ENCODE data around the gene KRT20. TPM values are rescaled to one million over a fixed set of nuclear protein-coding genes. Genes with fewer than 3 reads are reported as not detected.

KRT20 gene
- total RNA-seq, 1 experiment from 2014 or later: not detected

GRCh38 chr17:40850293-40850972 lies 34.6 kb downstream of the KRT20 start:
- Histone ChIP-seq H3K36me3 (replicated peaks; ENCODE audit: control insufficient read depth, insufficient read depth, low read length) (no peaks in the 10 kb centered on the region), H3K4me3 (ENCODE audit: insufficient read depth, low read depth, low read length) (no peak overlapping the region), H3K27me3 (ENCODE audit: control insufficient read depth, insufficient read depth, low read length) (peaks cover 2% of the 10 kb centered on the region; the same call in 1 of the 2 replicates)
- no peak for DNase-seq

DNA sequence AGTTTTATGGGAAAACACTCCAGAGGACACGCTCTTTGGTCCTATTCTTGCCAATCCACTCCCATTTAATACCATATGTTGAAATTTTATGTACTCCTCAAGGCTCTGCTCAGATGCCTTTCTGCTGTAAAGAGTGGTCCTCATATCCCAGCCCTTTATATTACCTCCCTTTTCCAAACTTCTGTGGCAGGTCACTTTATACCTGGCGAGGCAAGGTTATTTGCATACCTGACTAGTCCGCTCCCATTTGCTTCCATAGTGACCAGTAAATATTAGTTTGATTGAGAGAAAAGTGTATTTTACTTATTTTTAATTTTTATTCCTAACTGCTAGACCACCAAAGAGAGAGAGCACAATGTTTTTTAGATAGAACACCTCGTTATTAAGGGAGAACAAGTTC lies 35.3 kb downstream of the KRT20 start:
- peaks cover 2% of the 10 kb centered on the region; the same call in 1 of the 2 replicates for H3K27me3 ChIP-seq (ENCODE audit: control insufficient read depth, insufficient read depth, low read length)
- no peak for DNase-seq

GRCh38 chr17:40848583-40849235 lies 36.3 kb downstream of the KRT20 start:
- H3K27me3 ChIP-seq (ENCODE audit: control insufficient read depth, insufficient read depth, low read length): peaks cover 2% of the 10 kb centered on the region; the same call in 1 of the 2 replicates
- no peak for DNase-seq
- no peak overlapping the region for H3K4me3 ChIP-seq (ENCODE audit: insufficient read depth, low read depth, low read length)
- no peaks in the 10 kb centered on the region for H3K36me3 ChIP-seq (replicated peaks; ENCODE audit: control insufficient read depth, insufficient read depth, low read length)

More for the DNA sequence above, 35.3 kb downstream of the KRT20 start:
- H3K4me3 ChIP-seq (ENCODE audit: insufficient read depth, low read depth, low read length): no peak overlapping the region
- H3K36me3 ChIP-seq (replicated peaks; ENCODE audit: control insufficient read depth, insufficient read depth, low read length): no peaks in the 10 kb centered on the region

DNA sequence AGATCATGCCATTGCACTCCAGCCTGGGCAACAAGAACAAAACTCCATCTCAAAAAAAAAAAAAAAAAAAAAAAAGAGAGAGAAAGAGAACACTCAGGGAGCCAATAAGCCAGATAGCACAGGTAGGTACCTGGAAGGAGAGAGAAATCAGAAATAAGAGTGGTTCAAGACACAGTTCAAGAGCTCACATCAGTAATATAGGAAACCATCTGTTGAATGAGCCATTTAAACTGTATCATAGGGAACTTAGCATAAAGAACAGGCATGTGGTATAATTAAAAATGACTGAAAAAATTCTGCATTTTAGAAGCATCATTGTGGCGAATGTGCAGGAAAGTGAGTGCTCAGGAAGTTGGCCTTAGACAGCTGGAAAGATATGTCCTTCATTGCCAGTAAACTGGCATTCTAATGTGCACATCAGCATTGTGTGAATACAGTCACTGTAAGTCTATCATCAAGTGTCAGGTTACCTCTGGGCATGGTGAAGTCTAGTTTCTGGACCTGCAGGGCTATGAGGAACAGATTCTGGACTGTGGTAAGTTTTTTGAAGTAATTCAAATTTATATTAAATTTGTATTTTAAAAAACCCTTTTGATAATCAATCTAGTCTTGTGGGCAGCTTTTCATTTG lies 38.4 kb downstream of the KRT20 start:
- Histone ChIP-seq H3K4me3 (ENCODE audit: insufficient read depth, low read depth, low read length) (no peak overlapping the region), H3K27me3 (ENCODE audit: control insufficient read depth, insufficient read depth, low read length) (peaks cover 9% of the 10 kb centered on the region; the same call in 1 of the 2 replicates), H3K36me3 (replicated peaks; ENCODE audit: control insufficient read depth, insufficient read depth, low read length) (no peaks in the 10 kb centered on the region)
- no peak for DNase-seq

- no peak for DNase-seq
- no peak overlapping the region for H3K4me3 ChIP-seq (ENCODE audit: insufficient read depth, low read depth, low read length)
- no peaks in the 10 kb centered on the region for H3K36me3 ChIP-seq (replicated peaks; ENCODE audit: control insufficient read depth, insufficient read depth, low read length)
- peaks cover 15% of the 10 kb centered on the region; the same call in 1 of the 2 replicates for H3K27me3 ChIP-seq (ENCODE audit: control insufficient read depth, insufficient read depth, low read length)
Observed at GRCh38 chr17:40844671-40845107, 40.4 kb downstream of the KRT20 start.

DNA sequence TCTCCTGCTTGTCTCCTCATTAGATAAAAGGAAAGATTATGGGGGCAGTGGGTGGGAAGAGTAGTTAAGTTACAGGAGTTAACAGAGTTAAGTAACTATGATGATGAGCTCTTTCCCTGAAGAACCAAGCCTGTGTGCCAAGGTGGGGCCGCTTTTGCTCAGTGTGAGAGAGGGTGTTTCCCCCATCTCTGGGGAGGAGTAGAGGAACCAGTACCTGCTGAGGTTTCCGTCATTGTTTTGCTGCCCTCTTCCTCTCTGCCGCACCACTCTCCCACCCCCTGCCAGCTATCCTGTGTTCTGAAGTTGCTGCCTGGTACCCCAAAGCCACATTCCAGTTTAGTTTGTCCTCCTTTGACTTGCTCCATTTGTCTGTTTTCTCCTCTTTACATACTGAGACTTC lies 41.8 kb downstream of the KRT20 start:
- Histone ChIP-seq H3K27me3 (ENCODE audit: control insufficient read depth, insufficient read depth, low read length) (peaks cover 27% of the 10 kb centered on the region), H3K36me3 (replicated peaks; ENCODE audit: control insufficient read depth, insufficient read depth, low read length) (no peaks in the 10 kb centered on the region), H3K4me3 (ENCODE audit: insufficient read depth, low read depth, low read length) (no peak overlapping the region)
- no peak for DNase-seq

GRCh38 chr17:40841246-40841645 lies 43.8 kb downstream of the KRT20 start:
- Histone ChIP-seq H3K36me3 (replicated peaks; ENCODE audit: control insufficient read depth, insufficient read depth, low read length) (no peaks in the 10 kb centered on the region), H3K4me3 (ENCODE audit: insufficient read depth, low read depth, low read length) (no peak overlapping the region), H3K27me3 (ENCODE audit: control insufficient read depth, insufficient read depth, low read length) (peaks cover 32% of the 10 kb centered on the region)
- no peak for DNase-seq

GRCh38 chr17:40839194-40839593 lies 45.8 kb downstream of the KRT20 start:
- DNase-seq: no peak
- no peaks in the 10 kb centered on the region for H3K36me3 ChIP-seq (replicated peaks; ENCODE audit: control insufficient read depth, insufficient read depth, low read length)
- peaks cover 43% of the 10 kb centered on the region for H3K27me3 ChIP-seq (ENCODE audit: control insufficient read depth, insufficient read depth, low read length)
- no peak overlapping the region for H3K4me3 ChIP-seq (ENCODE audit: insufficient read depth, low read depth, low read length)

DNA sequence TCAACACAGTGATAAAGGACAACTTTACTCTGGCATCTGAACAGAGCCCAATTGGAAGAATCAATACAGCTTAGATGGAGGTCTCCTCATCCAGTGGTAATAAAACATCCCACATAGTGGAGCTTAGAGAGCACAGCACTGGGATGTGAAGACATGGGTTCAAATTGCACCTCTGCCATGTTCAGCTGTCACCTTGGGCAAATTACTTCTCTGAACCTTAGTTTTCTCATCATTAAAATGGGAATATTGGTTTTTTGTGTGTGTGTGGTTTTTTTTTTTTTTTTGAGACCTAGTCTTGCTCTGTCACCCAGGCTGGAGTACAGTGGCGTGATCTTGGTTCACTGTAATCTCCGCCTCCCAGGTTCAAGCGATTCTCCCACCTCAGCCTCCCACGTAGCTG lies 49.0 kb downstream of the KRT20 start:
- no peak overlapping the region for H3K4me3 ChIP-seq (ENCODE audit: insufficient read depth, low read depth, low read length)
- DNase-seq: no peak
- peaks cover 59% of the 10 kb centered on the region for H3K27me3 ChIP-seq (ENCODE audit: control insufficient read depth, insufficient read depth, low read length)
- no peaks in the 10 kb centered on the region for H3K36me3 ChIP-seq (replicated peaks; ENCODE audit: control insufficient read depth, insufficient read depth, low read length)

GRCh38 chr17:40833882-40834281 lies 51.2 kb downstream of the KRT20 start:
- DNase-seq: no peak
- Histone ChIP-seq H3K36me3 (replicated peaks; ENCODE audit: control insufficient read depth, insufficient read depth, low read length) (no peaks in the 10 kb centered on the region), H3K27me3 (ENCODE audit: control insufficient read depth, insufficient read depth, low read length) (peaks cover 56% of the 10 kb centered on the region), H3K4me3 (ENCODE audit: insufficient read depth, low read depth, low read length) (no peak overlapping the region)

DNA sequence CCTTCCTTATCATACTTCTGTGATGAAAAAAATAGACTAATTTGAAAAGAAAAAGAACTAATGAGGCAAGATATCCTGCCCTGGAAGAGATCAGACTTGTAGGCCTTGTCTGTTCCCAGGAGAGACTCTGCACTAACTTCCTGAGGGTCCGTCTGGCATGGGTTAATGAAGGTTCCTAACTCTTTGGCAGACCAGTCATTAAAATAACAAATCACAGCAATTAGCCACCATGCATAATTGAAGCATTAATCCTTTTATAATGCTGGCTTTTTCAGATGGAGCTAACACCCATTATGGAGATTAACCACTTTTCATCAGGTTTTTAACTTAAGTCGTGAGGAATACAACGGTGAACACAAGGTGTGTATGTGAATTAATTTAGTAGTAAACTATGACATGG lies 52.2 kb downstream of the KRT20 start:
- Histone ChIP-seq H3K36me3 (replicated peaks; ENCODE audit: control insufficient read depth, insufficient read depth, low read length) (no peaks in the 10 kb centered on the region), H3K4me3 (ENCODE audit: insufficient read depth, low read depth, low read length) (no peak overlapping the region), H3K27me3 (ENCODE audit: control insufficient read depth, insufficient read depth, low read length) (peaks cover 51% of the 10 kb centered on the region)
- DNase-seq: peak; percentile 14

DNA sequence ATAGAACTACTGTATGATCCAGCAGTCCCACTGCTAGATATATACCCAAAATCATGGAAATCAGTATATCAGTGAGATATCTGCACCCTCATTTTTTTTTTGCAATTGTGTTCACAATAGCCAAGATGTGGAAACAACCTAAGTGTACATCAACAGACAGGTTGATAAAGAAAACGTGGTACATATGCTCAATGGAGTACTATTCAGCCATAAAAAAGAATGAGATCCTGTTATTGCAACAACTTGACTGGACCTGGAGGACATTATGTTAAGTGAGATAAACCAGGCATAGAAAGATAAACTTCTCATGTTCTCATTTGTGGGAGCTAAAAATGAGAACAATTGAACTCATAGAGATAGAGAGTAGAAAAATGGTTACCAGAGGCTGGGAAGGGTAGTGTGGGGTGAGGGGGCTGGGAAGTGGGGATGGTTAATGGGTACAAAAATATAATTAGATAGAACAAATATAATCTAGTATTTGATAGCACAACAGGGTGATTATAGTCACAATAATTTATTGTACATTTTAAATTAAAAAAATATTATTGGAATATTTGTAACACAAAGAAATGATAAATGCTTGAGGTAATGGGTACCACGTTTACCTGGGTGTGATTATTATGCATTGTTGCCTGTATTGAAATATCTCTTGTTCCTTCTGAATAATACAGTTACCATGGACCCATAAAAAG lies 54.8 kb downstream of the KRT20 start:
- H3K36me3 ChIP-seq (replicated peaks; ENCODE audit: control insufficient read depth, insufficient read depth, low read length): no peaks in the 10 kb centered on the region

DNA sequence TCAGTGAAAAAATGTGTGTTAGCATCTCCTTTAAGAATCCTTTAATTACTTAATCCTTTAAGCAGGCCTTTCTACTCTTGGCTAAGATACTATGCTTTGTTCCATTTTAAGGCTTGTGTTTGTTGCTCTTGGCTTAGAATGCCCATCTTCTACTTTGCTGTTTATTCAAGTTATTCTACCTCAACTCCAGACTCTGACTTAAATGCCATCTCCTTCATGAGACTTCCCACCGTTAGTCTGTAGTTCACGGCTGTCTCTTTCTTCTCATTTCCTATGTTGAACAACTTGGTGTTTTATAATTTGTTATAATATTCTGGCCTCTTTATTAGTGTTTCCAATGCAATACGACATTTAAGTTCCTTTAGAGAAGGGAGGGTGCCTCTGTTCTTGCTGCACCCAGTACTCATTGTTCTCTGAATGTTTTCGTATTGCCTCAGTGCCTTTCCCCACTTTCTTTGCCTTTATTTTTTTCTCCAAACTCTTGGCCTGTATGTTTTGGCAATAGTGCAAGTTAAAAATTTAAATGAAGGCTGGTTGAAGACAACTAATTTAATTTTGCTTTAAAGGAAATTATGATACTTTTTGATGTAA lies 56.5 kb downstream of the KRT20 start:
- DNase-seq: no peak
- Histone ChIP-seq H3K4me3 (ENCODE audit: insufficient read depth, low read depth, low read length) (no peak overlapping the region), H3K27me3 (ENCODE audit: control insufficient read depth, insufficient read depth, low read length) (peaks cover 36% of the 10 kb centered on the region), H3K36me3 (replicated peaks; ENCODE audit: control insufficient read depth, insufficient read depth, low read length) (no peaks in the 10 kb centered on the region)

More for the DNA sequence above, 54.8 kb downstream of the KRT20 start:
- Histone ChIP-seq H3K27me3 (ENCODE audit: control insufficient read depth, insufficient read depth, low read length) (peaks cover 49% of the 10 kb centered on the region), H3K4me3 (ENCODE audit: insufficient read depth, low read depth, low read length) (no peak overlapping the region)
- DNase-seq: no peak

- no peak for DNase-seq
- Histone ChIP-seq H3K36me3 (replicated peaks; ENCODE audit: control insufficient read depth, insufficient read depth, low read length) (no peaks in the 10 kb centered on the region), H3K27me3 (ENCODE audit: control insufficient read depth, insufficient read depth, low read length) (peaks cover 31% of the 10 kb centered on the region), H3K4me3 (ENCODE audit: insufficient read depth, low read depth, low read length) (no peak overlapping the region)
Observed at GRCh38 chr17:40827746-40828453, 57.1 kb downstream of the KRT20 start.

All from H7 (cell line).